DND-41 (cell line): ENCODE measurements around the gene BTBD2.

Experiments
- CTCF ChIP-seq: IDR thresholded peaks from 2 replicates; pipeline ENCODE4 v1.5.1; 2012; ENCODE audit warnings: borderline replicate concordance, low read length, moderate library complexity, mild to moderate bottlenecking; ENCODE audit not compliant: poor library complexity, severe bottlenecking; ENCODE audit errors: extremely low read depth
- EZH2 ChIP-seq: IDR thresholded peaks from 3 replicates; pipeline ENCODE4 v1.6.1; 2012; ENCODE audit warnings: borderline replicate concordance, low read depth, mild to moderate bottlenecking, moderate library complexity, low read length, inconsistent platforms; ENCODE audit not compliant: severe bottlenecking

- TF ChIP-seq EZH2: no peak
- TF ChIP-seq CTCF: no peak
Observed at GRCh38 chr19:2064788-2065524, 49.4 kb upstream of the BTBD2 start.
